Neural progenitor cell (in vitro differentiated cells): ENCODE data around the gene TBL2. TPM values are rescaled to one million over a fixed set of nuclear protein-coding genes. Genes with fewer than 3 reads are reported as not detected.
"Not testable (repeated sequence)": the region's sequence is repeated elsewhere in the genome, so short reads cannot be mapped to it uniquely, and the experiment has no call there.

ENCODE experiments used
- DNase-seq: peaks from one replicate; pipeline ENCODE4 v3.0.0-alpha.2; 2016; ENCODE audit warnings: low spot score
- H2AFZ ChIP-seq: fragments of 200-600 bp; sonication (generic); replicated peaks from 2 replicates; pipeline ENCODE4 v1.6.1; 2016; ENCODE audit warnings: antibody characterized with exemption
- H3F3A ChIP-seq: fragments of 200-600 bp; sonication (generic); 2 replicates; pipeline ENCODE4 v1.6.1; 2016; ENCODE audit warnings: antibody characterized with exemption, low read depth
- H3K27ac ChIP-seq: fragments of 200-600 bp; sonication (generic); 2 replicates; pipeline ENCODE4 v1.5.1; 2016; ENCODE audit warnings: mild to moderate bottlenecking
- H3K27me3 ChIP-seq: fragments of 200-600 bp; sonication (generic); 2 replicates; pipeline ENCODE4 v1.6.1; 2016; ENCODE audit warnings: mild to moderate bottlenecking, moderate library complexity
- H3K36me3 ChIP-seq: fragments of 200-600 bp; sonication (generic); 2 replicates; pipeline ENCODE4 v1.5.1; 2016
- H3K4me1 ChIP-seq: fragments of 200-600 bp; sonication (generic); 2 replicates; pipeline ENCODE4 v1.6.1; 2016; ENCODE audit warnings: mixed run types
- H3K4me2 ChIP-seq: fragments of 200-600 bp; sonication (generic); 2 replicates; pipeline ENCODE4 v1.6.1; 2016
- H3K4me3 ChIP-seq: fragments of 200-600 bp; sonication (generic); 2 replicates; pipeline ENCODE4 v1.5.1; 2016
- H3K79me2 ChIP-seq: fragments of 200-600 bp; sonication (generic); 2 replicates; pipeline ENCODE4 v1.6.1; 2016; ENCODE audit warnings: low read depth
- H3K9ac ChIP-seq: fragments of 200-600 bp; sonication (generic); 2 replicates; pipeline ENCODE4 v1.6.1; 2016
- H3K9me3 ChIP-seq: fragments of 200-600 bp; sonication (generic); 2 replicates; pipeline ENCODE4 v1.5.1; 2016; ENCODE audit warnings: low read depth
- H4K20me1 ChIP-seq: fragments of 200-600 bp; sonication (generic); 2 replicates; pipeline ENCODE4 v1.6.1; 2016; ENCODE audit warnings: low read depth
- H3K27ac Mint-ChIP-seq: 3 replicates; pipeline ENCODE4 v1.8.0; 2021; ENCODE audit warnings: mixed read lengths
- H3K27me3 Mint-ChIP-seq: 2 replicates; pipeline ENCODE4 v1.8.0; 2022; ENCODE audit warnings: low read depth, mild to moderate bottlenecking, inconsistent platforms, moderate library complexity, mixed read lengths; ENCODE audit not compliant: insufficient read depth
- H3K36me3 Mint-ChIP-seq: 3 replicates; pipeline ENCODE4 v1.8.0; 2021; ENCODE audit warnings: mixed read lengths
- H3K4me1 Mint-ChIP-seq: 3 replicates; pipeline ENCODE4 v1.8.0; 2021; ENCODE audit warnings: mixed read lengths
- H3K4me3 Mint-ChIP-seq: 3 replicates; pipeline ENCODE4 v1.8.0; 2021; ENCODE audit warnings: mild to moderate bottlenecking, moderate library complexity, mixed read lengths
- H3K9me3 Mint-ChIP-seq: 3 replicates; pipeline ENCODE4 v1.8.0; 2020; ENCODE audit warnings: mixed read lengths
- CTCF ChIP-seq: fragments of 200-600 bp; sonication (generic); IDR thresholded peaks from 2 replicates; pipeline ENCODE4 v1.5.1; 2017; ENCODE audit warnings: antibody characterized with exemption, mild to moderate bottlenecking
- EZH2 ChIP-seq: fragments of 200-600 bp; sonication (generic); IDR thresholded peaks from 2 replicates; pipeline ENCODE4 v1.6.1; 2017; ENCODE audit warnings: antibody characterized with exemption, mild to moderate bottlenecking, moderate library complexity
- EZH2phosphoT487 ChIP-seq: fragments of 200-600 bp; sonication (generic); IDR thresholded peaks from 2 replicates; pipeline ENCODE4 v1.6.1; 2017; ENCODE audit warnings: antibody characterized with exemption
- total RNA-seq: library from RNA; depleted of rRNA; stranded (reverse); fragments of >200 nt; gene quantifications from 2 replicates; pipeline ENCODE4 v1.2.3, GENCODE V29; 2015; ENCODE audit warnings: low replicate concordance

TBL2 gene
- total RNA-seq, 1 donor from 2014 or later: 29.0 TPM

- TF ChIP-seq CTCF (no peak), EZH2phosphoT487 (no peak), EZH2 (no peak)
Observed at GRCh38 chr7:73622527-73622908, 44.1 kb upstream of the TBL2 start.

DNA sequence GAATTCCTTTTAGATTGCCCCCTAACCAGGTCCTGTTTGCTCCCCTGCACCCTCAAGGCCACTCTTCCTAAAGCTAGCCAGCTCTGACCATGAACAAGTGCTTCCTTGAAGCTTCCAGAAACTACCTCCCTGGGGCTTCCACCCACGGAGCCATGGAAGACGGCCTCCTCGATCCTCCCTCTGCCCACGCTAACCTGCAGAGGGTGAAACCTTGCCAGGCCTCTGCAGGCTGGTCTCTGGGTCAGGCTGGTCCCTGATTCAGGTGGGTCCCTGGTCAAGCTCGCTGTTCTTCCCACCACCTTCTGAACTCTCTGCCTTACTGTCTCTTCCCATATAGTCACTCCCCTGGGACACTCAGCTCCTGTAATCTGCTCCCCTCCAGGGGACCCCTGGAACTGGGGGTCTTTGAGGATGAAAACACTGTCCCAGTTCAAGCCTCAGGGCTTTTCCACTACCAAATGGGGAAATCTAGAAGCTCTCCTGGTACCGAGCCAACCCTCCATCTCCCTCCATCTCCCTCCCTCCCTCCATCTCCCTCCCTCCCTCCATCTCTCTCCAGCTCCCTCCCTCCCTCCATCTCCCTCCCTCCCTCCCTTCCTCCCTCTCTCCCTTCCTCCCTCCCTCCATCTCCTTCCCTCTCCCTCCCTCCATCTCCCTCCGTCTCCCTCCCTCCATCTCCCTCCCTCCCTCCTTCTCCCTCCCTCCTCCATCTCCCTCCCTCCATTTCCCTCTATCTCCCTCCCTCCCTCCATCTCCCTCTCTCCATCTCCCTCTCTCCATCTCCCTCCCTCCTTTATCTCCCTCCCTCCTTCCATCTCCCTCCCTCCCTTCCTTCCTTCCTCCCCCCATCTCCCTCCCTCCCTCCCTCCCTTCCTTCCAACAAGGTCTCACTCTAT lies 43.0 kb upstream of the TBL2 start:
- H4K20me1 ChIP-seq: peaks cover 13% of the 10 kb centered on the region
- DNase-seq: no peak
- peaks cover 57% of the 10 kb centered on the region for H3K27me3 ChIP-seq
- H3K4me3 ChIP-seq: no peak overlapping the region
- Mint-ChIP-seq H3K36me3 (no peaks in the 10 kb centered on the region), H3K9me3 (no peaks in the 10 kb centered on the region), H3K4me3 (no peak overlapping the region), H3K27me3 (peaks cover 47% of the 10 kb centered on the region), H3K27ac (no peak overlapping the region), H3K4me1 (peaks cover 7% of the 10 kb centered on the region)
- H3K4me2 ChIP-seq: no peak overlapping the region
- H3K9me3 ChIP-seq: no peaks in the 10 kb centered on the region
- H3K79me2 ChIP-seq: no peaks in the 10 kb centered on the region
- H3K4me1 ChIP-seq: peaks cover 15% of the 10 kb centered on the region
- no peak overlapping the region for H3K27ac ChIP-seq
- H3F3A ChIP-seq: peaks cover 4% of the 10 kb centered on the region
- TF ChIP-seq CTCF: no peak
- no peak for TF ChIP-seq EZH2phosphoT487
- no peak for TF ChIP-seq EZH2
- no peak overlapping the region for H3K9ac ChIP-seq
- no peak overlapping the region for H2AFZ ChIP-seq
- H3K36me3 ChIP-seq: no peaks in the 10 kb centered on the region

More at GRCh38 chr7:73622527-73622908, 44.1 kb upstream of the TBL2 start:
- H3K27ac ChIP-seq: no peak overlapping the region
- H2AFZ ChIP-seq: no peak overlapping the region
- no peaks in the 10 kb centered on the region for H3K36me3 Mint-ChIP-seq
- H3K27me3 ChIP-seq: peaks cover 62% of the 10 kb centered on the region
- H3K4me3 ChIP-seq: peak overlapping the region; percentile 59
- peaks cover 15% of the 10 kb centered on the region for H3K4me1 ChIP-seq
- no peaks in the 10 kb centered on the region for H3K79me2 ChIP-seq
- H4K20me1 ChIP-seq: peaks cover 13% of the 10 kb centered on the region
- no peaks in the 10 kb centered on the region for H3K9me3 Mint-ChIP-seq
- peaks cover 4% of the 10 kb centered on the region for H3F3A ChIP-seq
- no peak overlapping the region for H3K27ac Mint-ChIP-seq
- H3K4me1 Mint-ChIP-seq: peaks cover 7% of the 10 kb centered on the region
- peak overlapping the region; percentile 69 for H3K4me3 Mint-ChIP-seq
- H3K4me2 ChIP-seq: peak overlapping the region; percentile 88
- no peak overlapping the region for H3K9ac ChIP-seq
- H3K27me3 Mint-ChIP-seq: peaks cover 50% of the 10 kb centered on the region
- no peaks in the 10 kb centered on the region for H3K9me3 ChIP-seq
- no peaks in the 10 kb centered on the region for H3K36me3 ChIP-seq
- no peak for DNase-seq

DNA sequence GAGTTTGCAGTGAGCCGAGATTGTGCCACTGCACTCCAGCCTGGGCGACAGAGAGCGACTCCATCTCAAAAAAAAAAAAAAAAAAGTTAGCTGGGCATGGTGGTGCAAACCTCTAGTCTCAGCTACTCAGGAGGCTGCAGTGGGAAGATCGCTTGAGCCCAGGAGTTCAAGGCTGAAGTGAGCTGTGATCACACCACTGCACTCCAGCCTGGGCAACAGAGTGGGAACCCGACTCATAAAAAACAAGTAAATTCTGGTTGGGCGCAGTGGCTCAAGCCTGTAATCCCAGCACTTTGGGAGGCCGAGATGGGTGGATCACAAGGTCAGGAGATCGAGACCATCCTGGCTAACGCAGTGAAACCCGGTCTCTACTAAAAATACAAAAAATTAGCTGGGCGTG lies 41.0 kb upstream of the TBL2 start:
- H3K4me1 Mint-ChIP-seq, H3K4me3 ChIP-seq, H2AFZ ChIP-seq, H3K79me2 ChIP-seq, H3K27ac ChIP-seq, H3K9ac ChIP-seq, H3K4me2 ChIP-seq, H3K27ac Mint-ChIP-seq, DNase-seq, H3F3A ChIP-seq, H3K9me3 Mint-ChIP-seq, H3K36me3 ChIP-seq, H3K4me3 Mint-ChIP-seq, H3K36me3 Mint-ChIP-seq, H3K9me3 ChIP-seq: not testable (repeated sequence)
- H3K27me3 Mint-ChIP-seq: peaks cover 40% of the 10 kb centered on the region
- peaks cover 13% of the 10 kb centered on the region for H4K20me1 ChIP-seq
- peaks cover 15% of the 10 kb centered on the region for H3K4me1 ChIP-seq
- H3K27me3 ChIP-seq: peaks cover 38% of the 10 kb centered on the region

- H3K27me3 ChIP-seq: peaks cover 30% of the 10 kb centered on the region
- H3K36me3 ChIP-seq: no peaks in the 10 kb centered on the region
- Mint-ChIP-seq H3K36me3 (no peaks in the 10 kb centered on the region), H3K27ac (no peak overlapping the region), H3K9me3 (no peaks in the 10 kb centered on the region), H3K4me1 (peaks cover 9% of the 10 kb centered on the region), H3K27me3 (peaks cover 37% of the 10 kb centered on the region), H3K4me3 (no peak overlapping the region)
- DNase-seq: no peak
- H3K27ac ChIP-seq: no peak overlapping the region
- no peaks in the 10 kb centered on the region for H3K9me3 ChIP-seq
- H3K9ac ChIP-seq: no peak overlapping the region
- H4K20me1 ChIP-seq: peaks cover 10% of the 10 kb centered on the region
- H3K4me3 ChIP-seq: no peak overlapping the region
- no peaks in the 10 kb centered on the region for H3F3A ChIP-seq
- TF ChIP-seq CTCF: no peak
- no peak for TF ChIP-seq EZH2
- TF ChIP-seq EZH2phosphoT487: no peak
- peaks cover 9% of the 10 kb centered on the region for H3K4me1 ChIP-seq
- H3K4me2 ChIP-seq: no peak overlapping the region
- H3K79me2 ChIP-seq: no peaks in the 10 kb centered on the region
- H2AFZ ChIP-seq: no peak overlapping the region
Observed at GRCh38 chr7:73618538-73618937, 40.2 kb upstream of the TBL2 start.

- H3K36me3 Mint-ChIP-seq, H3K4me1 Mint-ChIP-seq, H3K9ac ChIP-seq, H3K4me3 ChIP-seq, H3K79me2 ChIP-seq, H3K27ac Mint-ChIP-seq, H3K4me1 ChIP-seq, H3K36me3 ChIP-seq, H4K20me1 ChIP-seq, H3K4me2 ChIP-seq, H3K9me3 Mint-ChIP-seq, H3K4me3 Mint-ChIP-seq, H3K27ac ChIP-seq, H2AFZ ChIP-seq, DNase-seq, H3F3A ChIP-seq, H3K9me3 ChIP-seq: not testable (repeated sequence)
- peaks cover 30% of the 10 kb centered on the region for H3K27me3 Mint-ChIP-seq
- peaks cover 20% of the 10 kb centered on the region for H3K27me3 ChIP-seq
Observed at GRCh38 chr7:73617520-73617919, 39.1 kb upstream of the TBL2 start.
